Measurements from ENCODE around the gene LONRF2.

The LONRF2 gene

GRCh38 chr2:100301881-100302584 lies 20.3 kb downstream of the LONRF2 start:
- DNase-seq (ENCODE audit: low read depth) = no peak

GRCh38 chr2:100299548-100299947 lies 22.8 kb downstream of the LONRF2 start:
- no peak for DNase-seq (ENCODE audit: low read depth)

- DNase-seq (ENCODE audit: low read depth) = no peak
These were observed 24.8 kb downstream of the LONRF2 start for GRCh38 chr2:100297511-100297910.

GRCh38 chr2:100294162-100294497 lies 28.2 kb downstream of the LONRF2 start:
- no peak for DNase-seq (ENCODE audit: low read depth)

GRCh38 chr2:100293341-100294161 lies 28.8 kb downstream of the LONRF2 start:
- no peak for DNase-seq (ENCODE audit: low read depth)

GRCh38 chr2:100292022-100292580 lies 30.2 kb downstream of the LONRF2 start:
- DNase-seq (ENCODE audit: low read depth) = peak; percentile 15

- peak; percentile 42 for DNase-seq (ENCODE audit: low read depth)
These were observed 30.9 kb downstream of the LONRF2 start for GRCh38 chr2:100291152-100291970.

GRCh38 chr2:100290718-100291151 lies 31.6 kb downstream of the LONRF2 start:
- DNase-seq (ENCODE audit: low read depth) = no peak

GRCh38 chr2:100289020-100289419 lies 33.3 kb downstream of the LONRF2 start:
- DNase-seq (ENCODE audit: low read depth) = no peak

GRCh38 chr2:100286318-100286717 lies 36.0 kb downstream of the LONRF2 start:
- DNase-seq (ENCODE audit: low read depth) = no peak

- no peak for DNase-seq (ENCODE audit: low read depth)
These were observed 36.6 kb downstream of the LONRF2 start for GRCh38 chr2:100285691-100286090.

- DNase-seq (ENCODE audit: low read depth) = no peak
These were observed 37.3 kb downstream of the LONRF2 start for GRCh38 chr2:100285011-100285410.

- no peak for DNase-seq (ENCODE audit: low read depth)
These were observed 38.4 kb downstream of the LONRF2 start for GRCh38 chr2:100283724-100284501.

GRCh38 chr2:100281521-100282438 lies 40.5 kb downstream of the LONRF2 start:
- no peak for DNase-seq (ENCODE audit: low read depth)

- DNase-seq (ENCODE audit: low read depth) = no peak
These were observed 42.4 kb downstream of the LONRF2 start for GRCh38 chr2:100279586-100280534.

GRCh38 chr2:100278986-100279385 lies 43.3 kb downstream of the LONRF2 start:
- no peak for DNase-seq (ENCODE audit: low read depth)

- DNase-seq (ENCODE audit: low read depth) = no peak
These were observed 43.8 kb downstream of the LONRF2 start for GRCh38 chr2:100278501-100278900.

- no peak for DNase-seq (ENCODE audit: low read depth)
These were observed 44.6 kb downstream of the LONRF2 start for GRCh38 chr2:100277540-100278207.

GRCh38 chr2:100276716-100277115 lies 45.6 kb downstream of the LONRF2 start:
- no peak for DNase-seq (ENCODE audit: low read depth)

Measured in stimulated activated CD8-positive, alpha-beta memory T cell treated with anti-CD3 and anti-CD28 coated beads, Interleukin-12 subunit alpha, Interleukin-12 subunit beta, amount 100 ng/mL, for 1 hour (primary cell).